PC-9 (cell line): ENCODE data around the gene MOB1A.

Source experiments
- EZH2 ChIP-seq: fragments of 200-600 bp; sonication (generic); IDR thresholded peaks from 2 replicates; pipeline ENCODE4 v1.8.0; 2017; ENCODE audit warnings: antibody characterized with exemption, low read depth
- TF ChIP-seq, protein P1 (sequence below): fragments of 200-600 bp; sonication (generic); conservative IDR thresholded peaks from 2 replicates; pipeline ENCODE4 v1.6.1; 2017; ENCODE audit warnings: mixed run types, antibody characterized with exemption, mild to moderate bottlenecking, moderate library complexity

DNA sequence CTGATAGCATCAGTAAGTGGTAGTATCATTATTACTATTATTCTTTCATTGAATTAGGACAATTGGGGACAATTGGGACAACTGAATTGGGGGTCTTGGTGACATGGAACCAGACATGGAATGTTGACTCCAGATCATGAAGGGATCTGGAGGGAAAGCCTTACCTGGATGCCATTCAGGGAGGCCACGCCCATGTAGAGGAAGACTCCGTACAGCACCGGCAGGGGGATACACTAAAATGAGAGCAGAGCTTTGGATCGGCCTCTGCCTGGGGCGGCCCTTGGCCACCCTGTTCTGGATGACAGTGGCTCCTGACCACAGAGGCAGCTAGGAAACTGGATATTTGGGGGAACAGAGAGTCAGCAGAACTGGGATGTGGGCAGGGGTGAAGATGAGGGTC is 49.0 kb upstream of the MOB1A start:
- TF ChIP-seq EZH2, result no peak
- TF ChIP-seq, protein P1, sequence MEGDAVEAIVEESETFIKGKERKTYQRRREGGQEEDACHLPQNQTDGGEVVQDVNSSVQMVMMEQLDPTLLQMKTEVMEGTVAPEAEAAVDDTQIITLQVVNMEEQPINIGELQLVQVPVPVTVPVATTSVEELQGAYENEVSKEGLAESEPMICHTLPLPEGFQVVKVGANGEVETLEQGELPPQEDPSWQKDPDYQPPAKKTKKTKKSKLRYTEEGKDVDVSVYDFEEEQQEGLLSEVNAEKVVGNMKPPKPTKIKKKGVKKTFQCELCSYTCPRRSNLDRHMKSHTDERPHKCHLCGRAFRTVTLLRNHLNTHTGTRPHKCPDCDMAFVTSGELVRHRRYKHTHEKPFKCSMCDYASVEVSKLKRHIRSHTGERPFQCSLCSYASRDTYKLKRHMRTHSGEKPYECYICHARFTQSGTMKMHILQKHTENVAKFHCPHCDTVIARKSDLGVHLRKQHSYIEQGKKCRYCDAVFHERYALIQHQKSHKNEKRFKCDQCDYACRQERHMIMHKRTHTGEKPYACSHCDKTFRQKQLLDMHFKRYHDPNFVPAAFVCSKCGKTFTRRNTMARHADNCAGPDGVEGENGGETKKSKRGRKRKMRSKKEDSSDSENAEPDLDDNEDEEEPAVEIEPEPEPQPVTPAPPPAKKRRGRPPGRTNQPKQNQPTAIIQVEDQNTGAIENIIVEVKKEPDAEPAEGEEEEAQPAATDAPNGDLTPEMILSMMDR, result no peak
